ENCODE measurements around the gene TIPIN. TPM values are rescaled to one million over a fixed set of nuclear protein-coding genes. Genes with fewer than 3 reads are reported as not detected.
A peak's percentile ranks its signal among the peaks of the same experiment; 100 is the strongest.

Gene TIPIN
- total RNA-seq, 1 donor = 21.5 TPM

DNA sequence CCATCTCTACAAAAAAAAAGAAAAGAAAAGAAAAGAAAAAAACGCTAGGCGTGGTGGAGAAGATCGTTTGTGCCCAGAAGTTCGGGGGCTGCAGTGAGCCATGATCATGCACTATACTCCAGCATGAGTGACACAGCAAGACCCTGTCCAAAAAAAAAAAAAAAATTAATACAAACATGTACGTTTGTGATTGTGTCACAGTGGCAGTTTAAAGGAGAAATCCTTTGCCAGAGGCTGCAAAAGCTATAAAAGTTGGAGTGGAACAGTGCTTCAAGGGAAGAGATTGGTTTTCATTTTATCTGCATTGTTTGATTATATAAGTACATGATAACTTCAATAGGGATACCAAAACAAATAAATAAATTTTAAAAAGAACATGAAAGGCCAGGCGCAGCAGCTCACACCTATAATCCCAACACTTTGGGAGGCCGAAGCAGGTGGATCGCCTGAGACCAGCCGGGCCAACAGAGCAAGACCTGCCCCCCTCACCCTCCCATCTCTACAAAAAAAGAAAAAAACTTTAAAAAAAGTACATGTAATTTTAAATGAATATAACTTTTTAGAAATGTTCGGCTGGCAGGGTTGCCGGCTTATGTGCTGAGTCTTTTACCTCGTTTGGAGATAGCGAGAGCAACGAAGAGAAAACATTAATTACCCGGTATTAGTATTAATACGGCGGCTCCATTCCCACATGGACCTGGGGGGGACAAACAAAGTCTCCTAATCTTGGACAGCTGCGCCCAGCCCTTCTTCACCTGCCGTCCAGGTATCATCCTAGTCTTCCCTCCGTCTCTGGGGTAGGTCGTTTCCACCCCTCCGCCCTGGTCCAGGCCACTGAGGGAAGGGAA, 63.7 kb downstream of the TIPIN start:
- peak overlapping the region; percentile 74 for H3K4me3 ChIP-seq (ENCODE audit: low read depth, low read length)
- DNase-seq (ENCODE audit: low read depth) = no peak
- TF ChIP-seq, protein P1, sequence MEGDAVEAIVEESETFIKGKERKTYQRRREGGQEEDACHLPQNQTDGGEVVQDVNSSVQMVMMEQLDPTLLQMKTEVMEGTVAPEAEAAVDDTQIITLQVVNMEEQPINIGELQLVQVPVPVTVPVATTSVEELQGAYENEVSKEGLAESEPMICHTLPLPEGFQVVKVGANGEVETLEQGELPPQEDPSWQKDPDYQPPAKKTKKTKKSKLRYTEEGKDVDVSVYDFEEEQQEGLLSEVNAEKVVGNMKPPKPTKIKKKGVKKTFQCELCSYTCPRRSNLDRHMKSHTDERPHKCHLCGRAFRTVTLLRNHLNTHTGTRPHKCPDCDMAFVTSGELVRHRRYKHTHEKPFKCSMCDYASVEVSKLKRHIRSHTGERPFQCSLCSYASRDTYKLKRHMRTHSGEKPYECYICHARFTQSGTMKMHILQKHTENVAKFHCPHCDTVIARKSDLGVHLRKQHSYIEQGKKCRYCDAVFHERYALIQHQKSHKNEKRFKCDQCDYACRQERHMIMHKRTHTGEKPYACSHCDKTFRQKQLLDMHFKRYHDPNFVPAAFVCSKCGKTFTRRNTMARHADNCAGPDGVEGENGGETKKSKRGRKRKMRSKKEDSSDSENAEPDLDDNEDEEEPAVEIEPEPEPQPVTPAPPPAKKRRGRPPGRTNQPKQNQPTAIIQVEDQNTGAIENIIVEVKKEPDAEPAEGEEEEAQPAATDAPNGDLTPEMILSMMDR (IDR thresholded peaks at IDR 0.05; ENCODE audit: insufficient read depth, low read length) = no peak

DNA sequence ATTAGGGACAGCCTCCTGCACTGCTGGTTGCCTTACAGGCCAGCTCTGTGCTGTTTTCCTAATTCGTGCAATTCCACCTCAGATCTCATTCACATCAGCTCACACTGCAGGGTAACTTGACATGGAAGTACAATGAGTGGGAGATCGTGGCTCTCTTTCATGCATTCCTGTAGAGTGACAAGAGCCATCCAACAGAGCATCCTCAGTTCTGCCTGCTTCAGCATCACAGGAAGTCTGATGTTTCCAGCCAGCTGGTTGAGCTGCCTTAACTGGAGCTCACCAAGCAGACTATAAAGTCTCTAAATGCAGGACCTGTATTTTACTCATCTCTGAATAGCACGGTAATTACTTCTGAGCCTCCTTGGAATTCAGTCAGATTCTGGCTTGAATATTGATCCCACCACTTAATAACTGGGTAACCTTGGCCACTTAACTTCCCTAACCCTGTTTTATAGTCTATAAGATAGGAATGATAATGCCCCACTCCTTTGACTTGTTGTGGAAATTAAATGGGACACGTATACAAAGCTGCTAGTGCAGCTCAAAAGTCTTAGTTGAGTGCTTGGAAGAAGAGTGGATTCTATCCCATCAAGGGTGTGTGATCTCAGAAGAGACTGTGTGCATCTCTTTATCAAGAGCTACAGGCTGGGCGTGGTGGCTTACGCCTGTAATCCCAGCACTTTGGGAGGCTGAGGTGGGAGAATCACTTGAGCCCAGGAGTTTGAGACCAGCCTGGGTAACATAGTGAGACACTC, 64.5 kb downstream of the TIPIN start:
- no peak overlapping the region for H3K4me3 ChIP-seq (ENCODE audit: low read depth, low read length)
- TF ChIP-seq, protein P1 (IDR thresholded peaks at IDR 0.05; ENCODE audit: insufficient read depth, low read length) = no peak
- no peak for DNase-seq (ENCODE audit: low read depth)

DNA sequence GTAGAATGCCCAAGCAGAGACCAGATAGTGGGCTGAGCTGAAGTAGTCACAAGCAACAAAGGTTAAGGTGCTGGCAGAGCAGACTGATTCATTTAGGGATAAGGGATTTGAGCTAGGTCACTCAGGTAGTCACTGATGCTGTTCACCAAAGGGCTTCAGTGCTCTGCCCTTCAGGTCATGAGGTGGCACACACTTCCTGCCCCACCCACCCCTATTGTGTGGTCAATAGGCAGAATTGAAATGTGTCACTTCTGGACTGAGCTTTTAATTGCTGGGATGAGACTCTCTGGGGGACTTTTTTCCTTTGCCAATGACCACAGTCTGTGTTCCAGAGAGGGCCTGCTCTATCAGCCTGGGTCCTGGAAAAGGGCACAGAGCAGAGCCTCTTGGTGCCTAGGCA, 66.0 kb downstream of the TIPIN start:
- H3K4me3 ChIP-seq (ENCODE audit: low read depth, low read length) = no peak overlapping the region
- no peak for DNase-seq (ENCODE audit: low read depth)
- TF ChIP-seq, protein P1 (IDR thresholded peaks at IDR 0.05; ENCODE audit: insufficient read depth, low read length) = no peak

DNA sequence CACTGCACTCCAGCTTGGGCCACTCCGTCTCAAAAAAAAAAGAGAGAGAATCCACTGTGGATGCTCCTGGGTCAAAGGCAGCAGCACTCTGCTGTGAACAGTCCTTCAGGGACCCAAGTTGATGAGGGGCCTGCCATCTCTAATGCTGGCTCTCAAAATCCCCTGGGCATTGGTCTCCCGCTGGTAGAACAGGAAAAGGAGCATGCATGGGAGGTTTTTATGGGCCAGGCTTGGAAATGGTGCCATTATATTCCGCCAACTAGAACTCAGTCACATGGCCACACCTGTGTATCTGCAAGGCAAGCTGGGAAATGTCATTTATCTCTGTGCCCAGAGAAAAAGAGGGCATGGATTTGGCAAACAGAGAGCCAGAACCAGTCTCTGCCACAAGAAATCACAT, 66.5 kb downstream of the TIPIN start:
- no peak overlapping the region for H3K4me3 ChIP-seq (ENCODE audit: low read depth, low read length)
- TF ChIP-seq, protein P1 (IDR thresholded peaks at IDR 0.05; ENCODE audit: insufficient read depth, low read length) = no peak
- DNase-seq (ENCODE audit: low read depth) = no peak

DNA sequence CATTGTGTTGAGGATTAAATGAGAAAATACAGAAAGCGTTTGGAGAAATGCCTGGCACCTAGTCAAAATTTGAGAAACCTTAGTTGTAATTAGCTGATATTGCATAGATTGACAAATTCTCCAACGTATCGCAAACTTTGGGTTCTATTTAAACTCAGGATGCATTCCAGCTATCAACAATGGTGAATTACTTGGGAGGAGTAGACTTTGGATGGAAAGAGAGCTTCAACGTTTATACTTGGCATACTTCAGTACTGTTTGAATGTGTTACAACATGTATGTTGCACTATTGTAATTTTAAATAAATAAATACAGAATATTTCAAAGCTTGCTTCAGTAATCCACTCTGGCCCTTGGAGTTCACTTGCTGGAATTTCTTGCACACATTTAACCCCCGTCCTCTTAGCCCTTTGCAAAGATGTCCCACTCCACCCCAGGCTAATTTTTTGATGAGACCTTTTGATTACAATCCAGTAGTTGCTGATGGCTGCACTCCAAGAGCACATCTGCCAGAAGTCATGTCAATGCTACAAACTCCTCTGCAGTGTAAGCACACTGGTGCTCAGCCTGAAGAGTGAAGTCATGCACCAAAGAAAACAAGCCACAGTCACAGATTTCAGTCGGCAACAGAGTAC, 67.8 kb downstream of the TIPIN start:
- no peak overlapping the region for H3K4me3 ChIP-seq (ENCODE audit: low read depth, low read length)
- DNase-seq (ENCODE audit: low read depth) = peak; percentile 21
- TF ChIP-seq, protein P1 (IDR thresholded peaks at IDR 0.05; ENCODE audit: insufficient read depth, low read length) = no peak

DNA sequence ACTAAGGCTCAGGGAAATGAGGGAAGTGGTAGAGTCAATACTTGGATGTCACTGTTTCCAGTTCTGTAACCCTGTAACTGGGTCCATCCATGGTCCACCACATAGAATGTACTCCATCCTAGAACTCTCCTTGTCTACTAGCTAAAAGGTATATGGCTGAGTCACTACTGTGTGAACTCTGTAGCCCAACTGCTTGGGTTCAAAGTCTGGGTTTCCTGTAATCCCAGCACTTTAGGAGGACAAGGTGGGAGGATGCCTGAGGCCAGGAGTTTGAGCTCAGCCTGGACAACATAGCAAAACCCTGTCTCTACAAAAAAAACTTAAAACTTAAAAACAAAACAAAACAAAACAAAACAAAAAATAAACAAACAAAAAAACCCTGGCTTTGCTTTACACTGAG, 68.4 kb downstream of the TIPIN start:
- DNase-seq (ENCODE audit: low read depth) = no peak
- TF ChIP-seq, protein P1 (IDR thresholded peaks at IDR 0.05; ENCODE audit: insufficient read depth, low read length) = no peak
- H3K4me3 ChIP-seq (ENCODE audit: low read depth, low read length) = no peak overlapping the region

Measured in fibroblast of the aortic adventitia (primary cell).